KMS-11 (cell line): Measurements from ENCODE around the gene PLCB4.

ENCODE experiments used
- H2AFZ ChIP-seq: fragments of 200-600 bp; sonication (generic); 2 replicates; pipeline ENCODE4 v1.6.1; 2016; ENCODE audit warnings: antibody characterized with exemption, mixed run types, low read depth
- H3K27ac ChIP-seq: fragments of 200-600 bp; sonication (generic); 2 replicates; pipeline ENCODE4 v1.6.1; 2016; ENCODE audit warnings: mild to moderate bottlenecking, mixed run types
- H3K27me3 ChIP-seq: fragments of 200-600 bp; sonication (generic); 2 replicates; pipeline ENCODE4 v1.6.1; 2017; ENCODE audit warnings: mild to moderate bottlenecking, low read depth, mixed run types, moderate library complexity; ENCODE audit not compliant: insufficient read depth
- H3K36me3 ChIP-seq: fragments of 200-600 bp; sonication (generic); 2 replicates; pipeline ENCODE4 v1.6.1; 2017; ENCODE audit warnings: mild to moderate bottlenecking, mixed run types; ENCODE audit not compliant: insufficient read depth
- H3K4me1 ChIP-seq: fragments of 200-600 bp; sonication (generic); 2 replicates; pipeline ENCODE4 v1.6.1; 2016; ENCODE audit warnings: mild to moderate bottlenecking, low read depth, mixed run types; ENCODE audit not compliant: poor library complexity, severe bottlenecking
- H3K4me2 ChIP-seq: fragments of 200-600 bp; sonication (generic); 2 replicates; pipeline ENCODE4 v1.7.0; 2016; ENCODE audit warnings: mild to moderate bottlenecking, mixed run types
- H3K4me3 ChIP-seq: fragments of 200-600 bp; sonication (generic); IDR thresholded peaks from 2 replicates; pipeline ENCODE4 v1.6.1; 2017; ENCODE audit warnings: low read depth, low read length, mixed read lengths; ENCODE audit not compliant: insufficient read depth
- H3K79me2 ChIP-seq: fragments of 200-600 bp; sonication (generic); 2 replicates; pipeline ENCODE4 v1.6.1; 2016; ENCODE audit warnings: low read depth, mixed run types; ENCODE audit not compliant: insufficient read depth
- H3K9ac ChIP-seq: fragments of 200-600 bp; sonication (generic); 2 replicates; pipeline ENCODE4 v1.6.1; 2016; ENCODE audit warnings: mild to moderate bottlenecking, mixed run types
- H4K20me1 ChIP-seq: fragments of 200-600 bp; sonication (generic); 2 replicates; pipeline ENCODE4 v1.6.1; 2016; ENCODE audit warnings: mild to moderate bottlenecking, mixed run types; ENCODE audit not compliant: insufficient read depth
- TF ChIP-seq, protein P1 (sequence below): fragments of 200-600 bp; sonication (generic); conservative IDR thresholded peaks from 2 replicates; pipeline ENCODE4 v1.6.1; 2017; ENCODE audit warnings: low read depth, mild to moderate bottlenecking, antibody characterized with exemption, low read length, moderate library complexity, mixed read lengths

The PLCB4 gene

DNA sequence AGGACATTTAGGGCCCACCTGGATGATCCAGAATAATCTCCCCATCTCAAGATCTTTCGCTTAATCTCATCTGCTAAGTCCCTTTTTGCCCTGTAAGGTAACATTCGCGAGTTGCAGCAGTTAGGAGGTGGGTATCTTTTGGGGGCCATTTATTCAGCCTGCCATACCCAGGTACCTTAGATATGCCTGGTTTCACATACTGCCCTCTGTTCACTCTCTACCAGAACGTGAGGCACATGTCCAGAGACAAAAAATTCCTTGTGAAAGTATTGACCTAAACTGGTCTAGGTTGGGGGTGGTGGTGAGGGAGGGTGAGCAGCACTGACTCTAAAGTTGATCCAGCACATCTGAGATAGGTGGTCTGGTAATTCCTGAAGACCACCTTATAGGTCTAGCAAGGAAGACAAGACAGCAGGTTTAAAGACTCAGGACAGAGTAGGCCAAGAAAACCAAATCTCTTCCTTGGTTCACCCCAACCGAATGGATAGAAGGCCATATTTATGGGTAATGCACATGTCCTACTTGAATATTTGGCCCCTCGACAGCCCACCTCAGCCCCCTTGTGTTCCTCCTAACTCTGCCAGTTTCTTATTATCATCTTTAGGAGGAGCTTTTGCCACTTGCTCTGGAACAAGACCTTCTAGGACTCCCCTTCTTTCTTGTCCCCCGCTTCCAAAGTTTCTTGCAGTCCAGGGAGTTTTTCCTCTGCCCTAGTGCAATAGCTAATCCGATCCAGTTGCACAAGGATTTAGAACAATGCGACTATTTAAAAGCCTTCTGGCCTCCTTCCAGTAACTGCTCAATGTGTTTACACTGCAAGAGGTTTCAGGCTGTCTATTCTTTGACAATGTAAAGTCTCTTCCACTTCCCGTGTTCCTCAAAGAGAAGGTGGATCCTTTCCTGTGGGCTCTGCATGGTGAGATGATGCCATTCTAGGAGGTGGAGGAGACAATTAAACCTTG lies 232.5 kb downstream of the PLCB4 start:
- no peaks in the 10 kb centered on the region for H3K79me2 ChIP-seq
- H3K4me3 ChIP-seq: no peak overlapping the region
- TF ChIP-seq, protein P1, sequence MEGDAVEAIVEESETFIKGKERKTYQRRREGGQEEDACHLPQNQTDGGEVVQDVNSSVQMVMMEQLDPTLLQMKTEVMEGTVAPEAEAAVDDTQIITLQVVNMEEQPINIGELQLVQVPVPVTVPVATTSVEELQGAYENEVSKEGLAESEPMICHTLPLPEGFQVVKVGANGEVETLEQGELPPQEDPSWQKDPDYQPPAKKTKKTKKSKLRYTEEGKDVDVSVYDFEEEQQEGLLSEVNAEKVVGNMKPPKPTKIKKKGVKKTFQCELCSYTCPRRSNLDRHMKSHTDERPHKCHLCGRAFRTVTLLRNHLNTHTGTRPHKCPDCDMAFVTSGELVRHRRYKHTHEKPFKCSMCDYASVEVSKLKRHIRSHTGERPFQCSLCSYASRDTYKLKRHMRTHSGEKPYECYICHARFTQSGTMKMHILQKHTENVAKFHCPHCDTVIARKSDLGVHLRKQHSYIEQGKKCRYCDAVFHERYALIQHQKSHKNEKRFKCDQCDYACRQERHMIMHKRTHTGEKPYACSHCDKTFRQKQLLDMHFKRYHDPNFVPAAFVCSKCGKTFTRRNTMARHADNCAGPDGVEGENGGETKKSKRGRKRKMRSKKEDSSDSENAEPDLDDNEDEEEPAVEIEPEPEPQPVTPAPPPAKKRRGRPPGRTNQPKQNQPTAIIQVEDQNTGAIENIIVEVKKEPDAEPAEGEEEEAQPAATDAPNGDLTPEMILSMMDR: no peak
- no peak overlapping the region for H3K27ac ChIP-seq
- H3K4me2 ChIP-seq: no peak overlapping the region
- no peak overlapping the region for H3K9ac ChIP-seq
- H3K36me3 ChIP-seq: no peaks in the 10 kb centered on the region
- no peaks in the 10 kb centered on the region for H3K4me1 ChIP-seq
- H3K27me3 ChIP-seq: no peaks in the 10 kb centered on the region
- no peak overlapping the region for H2AFZ ChIP-seq
- H4K20me1 ChIP-seq: no peaks in the 10 kb centered on the region

- Histone ChIP-seq H2AFZ (no peak overlapping the region), H3K27ac (no peak overlapping the region), H4K20me1 (no peaks in the 10 kb centered on the region), H3K9ac (no peak overlapping the region), H3K36me3 (no peaks in the 10 kb centered on the region), H3K4me1 (no peaks in the 10 kb centered on the region), H3K27me3 (no peaks in the 10 kb centered on the region), H3K79me2 (no peaks in the 10 kb centered on the region), H3K4me2 (no peak overlapping the region), H3K4me3 (no peak overlapping the region)
- TF ChIP-seq, protein P1: no peak
Measured at GRCh38 chr20:9302091-9302462, 233.2 kb downstream of the PLCB4 start.

GRCh38 chr20:9306521-9306920 lies 237.6 kb downstream of the PLCB4 start:
- Histone ChIP-seq H2AFZ (no peak overlapping the region), H4K20me1 (no peaks in the 10 kb centered on the region), H3K4me2 (no peak overlapping the region), H3K27me3 (no peaks in the 10 kb centered on the region), H3K4me3 (no peak overlapping the region), H3K4me1 (no peaks in the 10 kb centered on the region), H3K36me3 (no peaks in the 10 kb centered on the region), H3K27ac (no peak overlapping the region), H3K79me2 (no peaks in the 10 kb centered on the region), H3K9ac (no peak overlapping the region)
- TF ChIP-seq, protein P1: no peak

DNA sequence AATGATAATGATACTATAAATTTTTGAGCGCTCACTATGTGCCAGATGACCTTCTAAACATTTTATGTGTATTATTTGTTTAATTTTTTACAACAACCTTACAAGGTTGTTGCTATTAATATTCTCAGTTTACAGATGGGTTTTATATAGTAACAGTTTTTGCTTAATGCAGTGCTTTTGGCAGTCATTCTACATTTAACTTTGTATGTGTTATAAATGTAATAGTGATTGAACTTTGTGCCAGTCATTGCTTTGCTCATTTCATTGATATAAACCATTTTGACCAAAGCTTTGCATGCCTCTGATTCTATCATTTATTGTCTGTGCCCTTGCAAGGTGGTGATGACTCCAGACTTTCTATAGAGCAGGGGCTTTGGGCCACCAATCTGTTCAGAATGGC lies 239.2 kb downstream of the PLCB4 start:
- TF ChIP-seq, protein P1: no peak
- H3K9ac ChIP-seq: no peak overlapping the region
- no peaks in the 10 kb centered on the region for H3K27me3 ChIP-seq
- no peaks in the 10 kb centered on the region for H4K20me1 ChIP-seq
- no peak overlapping the region for H3K4me3 ChIP-seq
- no peak overlapping the region for H3K27ac ChIP-seq
- H3K4me2 ChIP-seq: no peak overlapping the region
- H3K36me3 ChIP-seq: no peaks in the 10 kb centered on the region
- no peaks in the 10 kb centered on the region for H3K79me2 ChIP-seq
- H3K4me1 ChIP-seq: no peaks in the 10 kb centered on the region
- no peak overlapping the region for H2AFZ ChIP-seq
